ENCODE data around the gene SMIM32.

SMIM32 gene

GRCh38 chr5:136143312-136143711, 49.6 kb downstream of the SMIM32 start:
- H3K36me3 ChIP-seq (replicated peaks): no peaks in the 10 kb centered on the region
- DNase-seq: no peak
- H3K27ac ChIP-seq: no peak overlapping the region
- no peaks in the 10 kb centered on the region for H3K27me3 ChIP-seq (replicated peaks)
- H3K4me3 ChIP-seq (ENCODE audit: low read depth, low read length): no peak overlapping the region
- TF ChIP-seq CTCF (IDR thresholded peaks at IDR 0.05; ENCODE audit: low read depth, low read length, missing control alignments): no peak
- in situ Hi-C loops (cut with HindIII; ENCODE audit: low pct_ligation_motif_present, low sequenced_read_pairs): no loop called here

GRCh38 chr5:136141561-136141960, 51.4 kb downstream of the SMIM32 start:
- no peak for DNase-seq
- in situ Hi-C loops (cut with HindIII; ENCODE audit: low pct_ligation_motif_present, low sequenced_read_pairs): no loop called here
- no peaks in the 10 kb centered on the region for H3K27me3 ChIP-seq (replicated peaks)
- no peak for TF ChIP-seq CTCF (IDR thresholded peaks at IDR 0.05; ENCODE audit: low read depth, low read length, missing control alignments)
- H3K27ac ChIP-seq: no peak overlapping the region
- no peak overlapping the region for H3K4me3 ChIP-seq (ENCODE audit: low read depth, low read length)
- no peaks in the 10 kb centered on the region for H3K36me3 ChIP-seq (replicated peaks)
